ENCODE data around the gene SMPD2.

DNA sequence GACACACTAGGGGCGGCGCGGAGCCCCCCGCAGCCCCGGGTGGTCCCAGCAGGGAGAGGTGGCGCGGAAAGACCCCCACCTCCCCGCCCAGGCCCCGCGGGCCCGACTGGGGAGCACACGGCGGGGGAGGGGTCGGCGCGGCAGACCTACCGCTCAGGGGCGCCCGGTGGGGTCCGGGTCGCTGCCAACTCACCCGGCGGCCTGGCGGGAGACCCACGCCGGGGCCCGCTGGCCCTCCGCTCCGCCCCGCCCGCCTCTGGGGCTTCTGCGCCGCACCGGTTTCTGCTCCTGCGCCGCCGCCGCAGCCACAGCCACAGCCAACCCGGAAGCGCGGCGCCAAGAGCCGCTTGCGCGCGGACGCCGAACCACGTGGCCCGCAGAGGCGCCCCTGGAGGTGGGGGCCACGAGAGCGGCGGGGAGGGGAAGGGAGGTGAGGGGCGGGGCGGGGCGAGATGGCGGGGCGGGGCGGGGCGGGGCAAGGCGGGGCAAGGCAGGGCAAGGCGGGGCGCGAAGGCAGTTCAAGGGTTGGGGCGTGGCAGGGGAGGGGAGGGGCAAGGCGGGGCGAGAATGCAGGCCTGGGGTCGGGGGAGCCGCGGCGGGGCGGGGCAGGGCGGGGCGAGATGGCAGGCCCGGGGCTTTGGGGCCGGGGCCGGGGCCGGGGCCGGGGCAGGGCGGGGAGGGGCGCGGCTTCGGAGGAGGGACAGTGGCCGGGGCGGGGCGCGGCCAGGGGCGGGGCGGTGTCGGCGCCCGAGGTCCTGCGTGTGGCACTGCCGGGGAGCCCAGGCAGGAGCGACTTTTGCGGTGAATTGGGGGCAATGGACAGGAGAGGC is 42.6 kb downstream of the SMPD2 start, which contains the start of gene ZBTB24:
- no peak for TF ChIP-seq ZNF416 (tag by site-specific recombination; IDR thresholded peaks at IDR 0.05)
- TF ChIP-seq MEIS1 (CRISPR knock-in tag; IDR thresholded peaks at IDR 0.05; ENCODE audit: borderline replicate concordance), result no peak
- no peak for TF ChIP-seq ZNF791 (tag by site-specific recombination; IDR thresholded peaks at IDR 0.05)
- TF ChIP-seq KLF7 (tag by site-specific recombination; IDR thresholded peaks at IDR 0.05; ENCODE audit: borderline replicate concordance), result no peak
- TF ChIP-seq, protein P1, sequence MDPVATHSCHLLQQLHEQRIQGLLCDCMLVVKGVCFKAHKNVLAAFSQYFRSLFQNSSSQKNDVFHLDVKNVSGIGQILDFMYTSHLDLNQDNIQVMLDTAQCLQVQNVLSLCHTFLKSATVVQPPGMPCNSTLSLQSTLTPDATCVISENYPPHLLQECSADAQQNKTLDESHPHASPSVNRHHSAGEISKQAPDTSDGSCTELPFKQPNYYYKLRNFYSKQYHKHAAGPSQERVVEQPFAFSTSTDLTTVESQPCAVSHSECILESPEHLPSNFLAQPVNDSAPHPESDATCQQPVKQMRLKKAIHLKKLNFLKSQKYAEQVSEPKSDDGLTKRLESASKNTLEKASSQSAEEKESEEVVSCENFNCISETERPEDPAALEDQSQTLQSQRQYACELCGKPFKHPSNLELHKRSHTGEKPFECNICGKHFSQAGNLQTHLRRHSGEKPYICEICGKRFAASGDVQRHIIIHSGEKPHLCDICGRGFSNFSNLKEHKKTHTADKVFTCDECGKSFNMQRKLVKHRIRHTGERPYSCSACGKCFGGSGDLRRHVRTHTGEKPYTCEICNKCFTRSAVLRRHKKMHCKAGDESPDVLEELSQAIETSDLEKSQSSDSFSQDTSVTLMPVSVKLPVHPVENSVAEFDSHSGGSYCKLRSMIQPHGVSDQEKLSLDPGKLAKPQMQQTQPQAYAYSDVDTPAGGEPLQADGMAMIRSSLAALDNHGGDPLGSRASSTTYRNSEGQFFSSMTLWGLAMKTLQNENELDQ (tag by site-specific recombination; IDR thresholded peaks at IDR 0.05; ENCODE audit: low read depth), result no peak
- TF ChIP-seq, protein P2, sequence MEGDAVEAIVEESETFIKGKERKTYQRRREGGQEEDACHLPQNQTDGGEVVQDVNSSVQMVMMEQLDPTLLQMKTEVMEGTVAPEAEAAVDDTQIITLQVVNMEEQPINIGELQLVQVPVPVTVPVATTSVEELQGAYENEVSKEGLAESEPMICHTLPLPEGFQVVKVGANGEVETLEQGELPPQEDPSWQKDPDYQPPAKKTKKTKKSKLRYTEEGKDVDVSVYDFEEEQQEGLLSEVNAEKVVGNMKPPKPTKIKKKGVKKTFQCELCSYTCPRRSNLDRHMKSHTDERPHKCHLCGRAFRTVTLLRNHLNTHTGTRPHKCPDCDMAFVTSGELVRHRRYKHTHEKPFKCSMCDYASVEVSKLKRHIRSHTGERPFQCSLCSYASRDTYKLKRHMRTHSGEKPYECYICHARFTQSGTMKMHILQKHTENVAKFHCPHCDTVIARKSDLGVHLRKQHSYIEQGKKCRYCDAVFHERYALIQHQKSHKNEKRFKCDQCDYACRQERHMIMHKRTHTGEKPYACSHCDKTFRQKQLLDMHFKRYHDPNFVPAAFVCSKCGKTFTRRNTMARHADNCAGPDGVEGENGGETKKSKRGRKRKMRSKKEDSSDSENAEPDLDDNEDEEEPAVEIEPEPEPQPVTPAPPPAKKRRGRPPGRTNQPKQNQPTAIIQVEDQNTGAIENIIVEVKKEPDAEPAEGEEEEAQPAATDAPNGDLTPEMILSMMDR (tag by site-specific recombination; IDR thresholded peaks at IDR 0.05), result no peak
- TF ChIP-seq SALL2 (tag by site-specific recombination; IDR thresholded peaks at IDR 0.05; ENCODE audit: borderline replicate concordance), result no peak
- TF ChIP-seq ZBTB7A (tag by site-specific recombination; IDR thresholded peaks at IDR 0.05; ENCODE audit: low read depth), result no peak
- TF ChIP-seq GLI4 (tag by site-specific recombination; IDR thresholded peaks at IDR 0.05), result no peak
- TF ChIP-seq ZNF23 (tag by site-specific recombination; IDR thresholded peaks at IDR 0.05; ENCODE audit: borderline replicate concordance), result no peak
- TF ChIP-seq, protein P3, sequence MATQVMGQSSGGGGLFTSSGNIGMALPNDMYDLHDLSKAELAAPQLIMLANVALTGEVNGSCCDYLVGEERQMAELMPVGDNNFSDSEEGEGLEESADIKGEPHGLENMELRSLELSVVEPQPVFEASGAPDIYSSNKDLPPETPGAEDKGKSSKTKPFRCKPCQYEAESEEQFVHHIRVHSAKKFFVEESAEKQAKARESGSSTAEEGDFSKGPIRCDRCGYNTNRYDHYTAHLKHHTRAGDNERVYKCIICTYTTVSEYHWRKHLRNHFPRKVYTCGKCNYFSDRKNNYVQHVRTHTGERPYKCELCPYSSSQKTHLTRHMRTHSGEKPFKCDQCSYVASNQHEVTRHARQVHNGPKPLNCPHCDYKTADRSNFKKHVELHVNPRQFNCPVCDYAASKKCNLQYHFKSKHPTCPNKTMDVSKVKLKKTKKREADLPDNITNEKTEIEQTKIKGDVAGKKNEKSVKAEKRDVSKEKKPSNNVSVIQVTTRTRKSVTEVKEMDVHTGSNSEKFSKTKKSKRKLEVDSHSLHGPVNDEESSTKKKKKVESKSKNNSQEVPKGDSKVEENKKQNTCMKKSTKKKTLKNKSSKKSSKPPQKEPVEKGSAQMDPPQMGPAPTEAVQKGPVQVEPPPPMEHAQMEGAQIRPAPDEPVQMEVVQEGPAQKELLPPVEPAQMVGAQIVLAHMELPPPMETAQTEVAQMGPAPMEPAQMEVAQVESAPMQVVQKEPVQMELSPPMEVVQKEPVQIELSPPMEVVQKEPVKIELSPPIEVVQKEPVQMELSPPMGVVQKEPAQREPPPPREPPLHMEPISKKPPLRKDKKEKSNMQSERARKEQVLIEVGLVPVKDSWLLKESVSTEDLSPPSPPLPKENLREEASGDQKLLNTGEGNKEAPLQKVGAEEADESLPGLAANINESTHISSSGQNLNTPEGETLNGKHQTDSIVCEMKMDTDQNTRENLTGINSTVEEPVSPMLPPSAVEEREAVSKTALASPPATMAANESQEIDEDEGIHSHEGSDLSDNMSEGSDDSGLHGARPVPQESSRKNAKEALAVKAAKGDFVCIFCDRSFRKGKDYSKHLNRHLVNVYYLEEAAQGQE (tag by site-specific recombination; IDR thresholded peaks at IDR 0.05), result no peak
- no peak for TF ChIP-seq HOXA7 (CRISPR knock-in tag; IDR thresholded peaks at IDR 0.05; ENCODE audit: borderline replicate concordance)
- TF ChIP-seq, protein P4, sequence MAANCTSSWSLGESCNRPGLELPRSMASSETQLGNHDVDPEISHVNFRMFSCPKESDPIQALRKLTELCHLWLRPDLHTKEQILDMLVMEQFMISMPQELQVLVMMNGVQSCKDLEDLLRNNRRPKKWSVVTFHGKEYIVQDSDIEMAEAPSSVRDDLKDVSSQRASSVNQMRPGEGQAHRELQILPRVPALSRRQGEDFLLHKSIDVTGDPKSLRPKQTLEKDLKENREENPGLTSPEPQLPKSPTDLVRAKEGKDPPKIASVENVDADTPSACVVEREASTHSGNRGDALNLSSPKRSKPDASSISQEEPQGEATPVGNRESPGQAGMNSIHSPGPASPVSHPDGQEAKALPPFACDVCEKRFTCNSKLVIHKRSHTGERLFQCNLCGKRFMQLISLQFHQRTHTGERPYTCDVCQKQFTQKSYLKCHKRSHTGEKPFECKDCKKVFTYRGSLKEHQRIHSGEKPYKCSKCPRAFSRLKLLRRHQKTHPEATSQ (tag by site-specific recombination; IDR thresholded peaks at IDR 0.05), result no peak

Measured in HEK293 (cell line).